GM12874 (cell line): ENCODE results near the gene CNTNAP2.

Source experiments
- TF ChIP-seq, protein P1 (sequence below): IDR thresholded peaks from 2 replicates; pipeline ENCODE4 v1.5.1; 2011; ENCODE audit warnings: low read depth, mild to moderate bottlenecking, control low read depth, low read length, moderate library complexity; ENCODE audit not compliant: insufficient read depth

CNTNAP2 gene

DNA sequence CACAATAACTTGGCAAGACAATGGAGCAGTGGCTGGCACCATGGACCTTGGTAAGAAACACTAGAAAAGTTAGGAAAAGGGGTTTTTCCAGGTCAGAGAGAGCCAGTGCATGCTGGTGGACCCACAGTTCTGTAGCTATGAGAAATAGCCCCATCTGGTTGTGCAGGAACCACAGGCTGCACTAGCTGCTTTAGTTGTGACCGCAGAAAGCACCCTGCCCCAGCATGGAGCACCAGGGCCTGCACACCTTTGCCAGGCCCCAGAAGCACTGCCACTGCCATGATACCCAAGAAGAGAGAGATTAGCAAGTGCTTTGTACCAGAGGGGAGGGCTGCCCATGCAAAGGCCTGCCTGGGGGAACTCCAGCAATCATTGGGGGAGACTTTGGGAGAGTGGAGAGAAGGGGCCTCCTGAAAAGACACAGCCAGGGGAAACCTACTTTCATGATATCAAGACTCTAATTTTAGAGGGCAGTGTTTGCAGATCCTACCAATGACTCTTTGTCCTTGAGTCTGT, 2217.9 kb downstream of the CNTNAP2 start:
- TF ChIP-seq, protein P1, sequence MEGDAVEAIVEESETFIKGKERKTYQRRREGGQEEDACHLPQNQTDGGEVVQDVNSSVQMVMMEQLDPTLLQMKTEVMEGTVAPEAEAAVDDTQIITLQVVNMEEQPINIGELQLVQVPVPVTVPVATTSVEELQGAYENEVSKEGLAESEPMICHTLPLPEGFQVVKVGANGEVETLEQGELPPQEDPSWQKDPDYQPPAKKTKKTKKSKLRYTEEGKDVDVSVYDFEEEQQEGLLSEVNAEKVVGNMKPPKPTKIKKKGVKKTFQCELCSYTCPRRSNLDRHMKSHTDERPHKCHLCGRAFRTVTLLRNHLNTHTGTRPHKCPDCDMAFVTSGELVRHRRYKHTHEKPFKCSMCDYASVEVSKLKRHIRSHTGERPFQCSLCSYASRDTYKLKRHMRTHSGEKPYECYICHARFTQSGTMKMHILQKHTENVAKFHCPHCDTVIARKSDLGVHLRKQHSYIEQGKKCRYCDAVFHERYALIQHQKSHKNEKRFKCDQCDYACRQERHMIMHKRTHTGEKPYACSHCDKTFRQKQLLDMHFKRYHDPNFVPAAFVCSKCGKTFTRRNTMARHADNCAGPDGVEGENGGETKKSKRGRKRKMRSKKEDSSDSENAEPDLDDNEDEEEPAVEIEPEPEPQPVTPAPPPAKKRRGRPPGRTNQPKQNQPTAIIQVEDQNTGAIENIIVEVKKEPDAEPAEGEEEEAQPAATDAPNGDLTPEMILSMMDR = no peak

DNA sequence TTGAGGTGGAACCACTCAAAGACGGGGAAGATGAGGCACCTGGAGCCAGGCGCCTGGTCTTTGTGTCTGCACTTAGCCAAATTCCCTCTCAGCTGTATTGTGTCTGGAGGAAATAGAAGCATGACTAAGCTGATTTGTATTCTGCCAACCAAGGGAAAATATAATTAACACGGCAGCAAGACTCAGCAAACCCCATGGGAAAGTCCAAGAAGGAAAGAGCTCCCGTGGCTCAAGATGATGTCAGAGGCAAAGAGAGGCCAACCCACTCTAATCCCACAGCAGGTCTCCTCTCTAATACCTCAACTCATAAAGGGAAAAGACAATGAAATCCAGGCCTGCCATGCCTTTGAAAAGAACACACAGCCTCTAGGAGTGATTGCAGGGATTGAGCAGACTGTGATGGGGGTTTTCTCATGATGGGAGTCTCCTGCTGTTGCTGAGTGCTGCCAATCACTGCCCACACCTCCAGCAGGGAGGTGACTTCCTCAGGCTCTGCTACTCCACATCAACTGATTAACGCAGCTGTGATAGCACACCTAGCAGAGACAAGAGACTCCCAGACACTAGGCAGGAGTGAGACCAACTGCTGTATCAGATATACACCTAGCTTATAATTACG, 2218.5 kb downstream of the CNTNAP2 start:
- TF ChIP-seq, protein P1 = no peak

DNA sequence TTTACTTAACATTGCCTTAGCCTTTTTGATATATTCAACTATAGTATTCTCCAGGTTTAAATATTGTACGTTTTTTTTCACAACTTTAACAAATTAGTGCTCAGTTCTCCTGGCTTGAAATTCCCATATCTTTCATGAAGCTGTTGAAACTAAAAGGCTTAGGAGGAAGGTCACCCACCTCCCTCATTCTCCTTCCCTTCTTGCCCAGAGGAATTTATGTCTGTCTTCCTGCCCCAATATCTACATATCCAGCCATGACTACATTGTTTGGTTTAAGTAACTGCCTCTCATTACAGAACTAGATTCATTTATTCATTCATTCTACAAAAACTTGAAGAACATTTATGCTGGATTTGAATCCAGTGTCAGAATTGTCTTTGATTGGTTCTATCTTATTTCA, 2219.2 kb downstream of the CNTNAP2 start:
- TF ChIP-seq, protein P1 = no peak

DNA sequence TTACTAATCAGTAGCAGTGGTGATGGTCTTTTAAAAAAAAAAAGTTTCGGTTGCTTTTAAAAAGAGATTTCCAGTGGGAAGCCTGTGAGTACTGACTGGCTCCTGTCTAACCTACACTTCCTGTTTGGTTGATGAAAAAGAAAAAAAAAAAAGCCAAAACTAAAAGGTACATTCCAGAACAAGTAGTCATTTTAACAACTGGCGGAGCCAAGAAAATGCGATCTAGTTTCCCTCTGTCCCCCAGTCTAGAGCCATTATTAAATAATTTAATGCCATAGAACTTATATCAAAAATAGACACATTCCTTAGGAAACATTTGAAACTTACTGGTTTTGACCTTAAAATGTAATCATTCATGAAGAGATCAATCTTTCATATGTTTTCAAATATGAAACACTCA, 2219.8 kb downstream of the CNTNAP2 start:
- TF ChIP-seq, protein P1 = no peak

DNA sequence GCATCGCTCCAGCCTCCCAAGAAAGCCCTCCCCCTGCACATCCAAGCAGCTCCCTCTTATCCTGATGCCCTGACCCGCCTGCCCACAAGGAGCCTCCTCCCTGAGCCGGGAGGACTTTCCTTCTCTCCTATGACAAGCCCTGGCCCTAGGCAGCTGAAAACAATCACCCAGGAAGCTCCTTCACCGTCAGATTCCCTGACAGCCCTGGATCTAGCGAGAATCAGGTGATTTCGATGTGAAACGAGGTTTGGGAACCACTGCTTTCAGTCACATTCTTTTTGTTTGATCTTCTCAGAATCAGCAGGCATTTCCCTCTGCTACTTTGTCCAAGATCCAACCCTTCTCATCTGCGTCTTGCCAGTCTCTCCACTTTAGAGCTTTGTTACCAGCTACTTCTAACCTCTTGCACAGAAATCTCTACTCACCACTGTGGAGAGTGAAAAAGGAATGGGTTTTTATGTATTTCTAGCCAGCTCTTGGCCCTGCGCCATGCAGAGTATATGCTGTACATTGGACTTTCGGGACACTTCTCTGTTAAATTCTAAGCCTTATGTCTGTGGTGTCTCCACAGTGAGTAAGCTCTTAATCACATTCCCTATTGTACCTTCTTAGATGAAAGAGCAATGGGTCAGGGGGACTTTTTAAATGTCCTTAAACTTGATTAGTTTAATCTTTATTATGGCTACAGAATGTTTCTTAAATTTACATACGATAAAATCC, 2220.8 kb downstream of the CNTNAP2 start:
- TF ChIP-seq, protein P1 = no peak

DNA sequence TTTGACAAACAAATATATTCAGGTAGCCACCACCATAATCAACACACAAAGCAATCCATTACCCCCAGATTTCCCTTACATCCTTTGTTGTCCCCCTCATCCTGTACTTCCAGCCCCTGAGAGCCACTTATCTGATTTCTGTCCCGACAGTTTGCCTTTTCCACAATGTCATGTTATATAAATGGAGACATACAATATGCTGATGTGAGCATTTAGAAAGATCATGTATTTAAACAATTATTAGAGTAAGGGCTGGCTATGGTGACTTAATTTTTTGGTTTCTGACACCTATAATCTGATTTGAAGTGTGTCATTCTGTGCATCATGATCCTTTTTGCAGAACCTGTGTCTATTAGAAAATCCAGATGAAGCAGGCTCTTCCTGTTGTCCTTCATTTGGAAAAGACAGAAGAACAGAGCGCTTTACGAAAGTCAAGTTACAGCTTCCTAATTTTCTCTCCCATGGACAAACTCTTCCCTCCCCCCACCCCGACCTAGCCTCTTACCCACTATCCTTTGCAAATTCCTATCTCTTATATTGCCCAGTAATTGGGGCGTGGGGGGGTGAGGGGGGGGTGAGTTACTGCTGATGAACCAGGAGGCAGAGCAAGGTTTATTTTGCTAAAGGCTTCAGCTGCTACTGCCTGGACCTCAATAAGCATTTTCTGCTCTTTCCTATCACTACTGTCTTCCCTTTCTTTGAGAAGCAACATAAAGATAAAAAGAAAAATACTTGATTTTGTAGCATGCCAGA, 2221.6 kb downstream of the CNTNAP2 start:
- TF ChIP-seq, protein P1 = no peak

DNA sequence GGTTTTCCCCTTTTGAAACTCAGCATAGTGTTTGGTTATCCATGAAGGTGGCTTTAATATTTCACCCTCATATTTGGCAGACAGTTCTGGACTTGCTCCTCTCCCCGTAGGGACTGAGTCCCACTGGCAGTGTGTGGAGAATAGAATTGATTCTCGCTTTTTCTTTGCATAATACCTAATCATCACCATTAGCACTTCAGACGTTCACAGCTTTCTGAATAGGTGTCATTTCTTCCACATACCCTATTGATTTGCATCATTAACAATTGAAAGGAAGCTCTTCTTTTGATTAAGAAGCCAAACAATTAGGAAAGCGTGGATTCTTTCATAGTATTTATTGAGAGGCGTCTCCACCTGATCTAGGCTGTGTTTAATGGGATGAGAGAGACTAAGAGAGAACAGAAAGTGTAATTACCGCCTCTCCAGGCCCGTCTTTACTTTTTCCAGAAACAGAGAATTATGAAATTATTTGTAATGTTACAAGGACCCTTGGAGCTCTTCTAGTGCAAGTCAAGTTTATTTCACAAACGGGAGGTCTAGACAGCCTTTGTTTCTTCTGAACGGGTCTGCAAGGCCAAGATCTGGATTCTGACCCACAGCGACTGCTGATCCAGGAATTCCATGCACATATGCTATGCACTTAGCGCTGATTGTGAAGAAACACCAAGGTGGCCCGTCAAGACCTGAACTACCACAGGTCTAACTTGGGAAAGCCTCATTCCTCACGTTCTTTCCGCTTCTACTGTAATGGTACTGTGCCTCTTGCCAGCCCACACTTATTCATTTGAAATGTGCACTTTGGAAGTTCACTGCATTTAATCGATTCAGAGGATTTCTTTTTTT, 2224.1 kb downstream of the CNTNAP2 start:
- TF ChIP-seq, protein P1 = no peak
